ENCODE measurements around the gene BEX2. TPM values are rescaled to one million over a fixed set of nuclear protein-coding genes. Genes with fewer than 3 reads are reported as not detected.
"Not testable (repeated sequence)": the region's sequence is repeated elsewhere in the genome, so short reads cannot be mapped to it uniquely, and the experiment has no call there.

Gene BEX2
- total RNA-seq, 2 experiments from 2014 or later = 5.0 to 5.3 TPM

- H3K9me3 Mint-ChIP-seq = no peaks in the 10 kb centered on the region
- peaks cover 1% of the 10 kb centered on the region for H3K27me3 Mint-ChIP-seq
- peak overlapping the region; percentile 61 for H3K4me3 Mint-ChIP-seq
- no peaks in the 10 kb centered on the region for H3K36me3 Mint-ChIP-seq (ENCODE audit: low read depth)
- CTCF ChIA-PET = no interaction called here
- DNase-seq = no peak
- peaks cover 4% of the 10 kb centered on the region for H3K4me1 Mint-ChIP-seq
- POLR2A ChIA-PET = no interaction called here
- H3K27ac Mint-ChIP-seq = no peak overlapping the region
These were observed 600 bp upstream of the BEX2 start for GRCh38 chrX:103311399-103311780.

DNA sequence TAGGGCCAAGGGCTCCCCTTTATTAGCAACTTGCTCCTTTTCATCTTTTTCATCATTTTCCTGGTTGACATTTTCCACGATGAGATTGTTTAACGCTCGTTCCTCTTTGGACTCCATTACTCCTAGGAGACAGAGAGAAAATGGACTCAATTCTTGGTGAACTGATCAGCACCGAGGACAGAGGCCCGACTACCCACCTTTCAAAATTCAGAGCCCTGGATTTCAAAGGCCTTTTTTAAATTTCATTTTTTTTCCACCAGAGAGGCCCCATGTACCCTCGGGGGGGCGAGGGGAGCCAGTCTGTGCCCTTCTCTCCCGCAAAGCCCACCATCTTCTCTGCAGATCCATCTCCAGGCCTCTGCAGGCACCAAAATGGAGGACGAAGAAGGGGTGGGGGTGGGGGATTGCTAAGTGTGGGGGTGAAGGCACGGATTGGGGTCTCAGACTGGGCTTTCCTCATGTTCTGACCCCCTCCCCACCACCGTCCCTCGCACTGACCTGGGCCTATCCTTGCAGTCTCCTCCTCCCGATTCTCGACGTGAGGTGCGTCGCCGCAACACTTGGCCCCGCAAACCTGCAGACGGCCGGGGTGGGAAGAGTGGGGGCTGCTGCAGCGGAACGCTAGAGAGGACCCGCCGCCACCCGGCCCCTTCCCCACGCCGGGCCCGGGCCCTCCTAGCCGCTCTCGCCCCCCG lies 783 bp downstream of the BEX2 start:
- H3K4me1 Mint-ChIP-seq = peaks cover 5% of the 10 kb centered on the region
- no peak overlapping the region for H3K27ac Mint-ChIP-seq
- POLR2A ChIA-PET = no interaction called here
- H3K27me3 Mint-ChIP-seq = peaks cover 1% of the 10 kb centered on the region
- DNase-seq = no peak
- H3K36me3 Mint-ChIP-seq (ENCODE audit: low read depth) = no peaks in the 10 kb centered on the region
- H3K9me3 Mint-ChIP-seq = no peaks in the 10 kb centered on the region
- peak overlapping the region; percentile 40 for H3K4me3 Mint-ChIP-seq
- CTCF ChIA-PET = no interaction called here

DNA sequence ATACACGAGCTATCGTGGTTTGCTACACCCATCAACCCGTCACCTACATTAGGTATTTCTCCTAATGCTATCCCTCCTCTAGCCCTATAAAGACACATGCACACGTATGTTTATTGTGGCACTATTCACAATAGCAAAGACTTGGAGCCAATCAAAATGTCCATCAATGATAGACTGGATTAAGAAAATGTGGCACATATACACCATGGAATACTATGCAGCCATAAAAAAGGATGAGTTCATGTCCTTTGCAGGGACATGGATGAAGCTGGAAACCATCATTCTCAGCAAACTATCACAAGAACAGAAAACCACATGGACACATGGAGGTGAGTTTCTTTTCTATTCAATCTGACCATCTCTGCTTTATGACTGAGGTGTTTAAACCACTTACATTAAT lies 5.1 kb downstream of the BEX2 start:
- H3K27ac Mint-ChIP-seq; CTCF ChIA-PET; DNase-seq; H3K4me1 Mint-ChIP-seq; H3K27me3 Mint-ChIP-seq; H3K4me3 Mint-ChIP-seq; H3K36me3 Mint-ChIP-seq (ENCODE audit: low read depth); POLR2A ChIA-PET; H3K9me3 Mint-ChIP-seq: not testable (repeated sequence)

GRCh38 chrX:103304705-103305104 lies 6.1 kb downstream of the BEX2 start:
- peaks cover 5% of the 10 kb centered on the region for H3K4me1 Mint-ChIP-seq
- no peak for DNase-seq
- ChIA-PET POLR2A (no interaction called here), CTCF (no interaction called here)
- H3K4me3 Mint-ChIP-seq = no peak overlapping the region
- H3K27ac Mint-ChIP-seq = no peak overlapping the region
- no peaks in the 10 kb centered on the region for H3K27me3 Mint-ChIP-seq
- H3K36me3 Mint-ChIP-seq (ENCODE audit: low read depth) = no peaks in the 10 kb centered on the region
- H3K9me3 Mint-ChIP-seq = no peaks in the 10 kb centered on the region

DNA sequence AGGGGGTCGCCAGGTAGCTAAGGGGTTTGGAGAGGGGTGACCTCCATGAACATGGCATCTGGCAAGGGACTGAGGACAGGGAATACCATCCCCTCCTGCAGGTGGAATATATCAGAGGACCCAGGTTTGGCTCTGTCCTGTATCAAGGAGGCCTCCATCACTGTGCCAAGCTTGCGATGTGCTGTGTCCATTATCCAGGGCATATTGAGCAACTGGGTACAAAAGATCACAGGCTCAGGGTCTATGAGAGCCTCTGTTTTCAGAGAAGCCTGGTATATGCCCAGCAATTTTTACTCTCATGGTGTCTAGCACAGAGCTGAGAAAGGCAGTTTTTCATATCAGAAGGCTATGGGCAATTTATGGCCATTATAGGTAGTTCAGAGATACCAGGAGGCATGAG lies 17.7 kb downstream of the BEX2 start:
- Mint-ChIP-seq H3K27me3 (peaks cover 11% of the 10 kb centered on the region), H3K36me3 (ENCODE audit: low read depth) (no peaks in the 10 kb centered on the region), H3K9me3 (no peaks in the 10 kb centered on the region), H3K27ac (no peak overlapping the region), H3K4me3 (no peak overlapping the region), H3K4me1 (no peaks in the 10 kb centered on the region)
- ChIA-PET CTCF (no interaction called here), POLR2A (no interaction called here)
- DNase-seq = no peak

DNA sequence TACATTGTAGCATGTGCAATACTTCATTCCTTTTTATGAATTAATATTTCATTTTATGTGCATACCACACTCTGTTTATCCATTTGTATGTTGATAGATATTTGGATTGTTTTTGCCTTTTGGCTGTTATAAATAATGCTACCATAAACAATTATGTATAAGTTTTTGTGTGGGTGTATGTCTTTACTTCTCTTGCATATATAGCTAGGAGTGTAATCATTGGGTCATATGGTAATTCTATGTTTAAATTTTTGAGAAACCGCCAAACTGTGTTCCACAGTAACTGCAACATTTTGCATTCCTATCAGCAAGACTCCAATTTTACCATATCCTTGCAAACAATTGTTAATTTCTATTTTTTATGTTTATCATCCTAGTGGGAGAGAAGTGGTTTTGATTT lies 31.2 kb downstream of the BEX2 start:
- Mint-ChIP-seq H3K9me3 (no peaks in the 10 kb centered on the region), H3K27ac (no peak overlapping the region), H3K4me1 (peaks cover 3% of the 10 kb centered on the region), H3K27me3 (peaks cover 41% of the 10 kb centered on the region), H3K4me3 (no peak overlapping the region), H3K36me3 (ENCODE audit: low read depth) (no peaks in the 10 kb centered on the region)
- ChIA-PET CTCF (no interaction called here), POLR2A (no interaction called here)
- no peak for DNase-seq

GRCh38 chrX:103276581-103277002 lies 34.2 kb downstream of the BEX2 start, which contains the start of gene TCEAL5:
Gene TCEAL5, minus strand, starts transcription at chrX:103276750. Its CDS starts 2,187 bp downstream, at chrX:103274563.
- Mint-ChIP-seq H3K27me3 (peaks cover 45% of the 10 kb centered on the region), H3K27ac (no peak within 1 kb of the TSS), H3K36me3 (ENCODE audit: low read depth) (no peaks in the 10 kb centered on the region), H3K4me3 (no peak within 1 kb of the TSS), H3K4me1 (peaks cover 3% of the 10 kb centered on the region), H3K9me3 (no peaks in the 10 kb centered on the region)
- ChIA-PET POLR2A (no interaction called here), CTCF (no interaction called here)
- DNase-seq = no peak

- Mint-ChIP-seq H3K4me1 (peaks cover 3% of the 10 kb centered on the region), H3K27me3 (peaks cover 45% of the 10 kb centered on the region), H3K4me3 (no peak overlapping the region), H3K27ac (no peak overlapping the region), H3K36me3 (ENCODE audit: low read depth) (no peaks in the 10 kb centered on the region), H3K9me3 (no peaks in the 10 kb centered on the region)
- POLR2A ChIA-PET = no interaction called here
- DNase-seq = no peak
- CTCF ChIA-PET = no interaction called here
These were observed 34.7 kb downstream of the BEX2 start for GRCh38 chrX:103275947-103276567.

- H3K27me3 Mint-ChIP-seq = peaks cover 38% of the 10 kb centered on the region
These were observed 36.5 kb downstream of the BEX2 start for GRCh38 chrX:103274284-103274683.

More at GRCh38 chrX:103274284-103274683, 36.5 kb downstream of the BEX2 start:
- Mint-ChIP-seq H3K4me1 (peaks cover 3% of the 10 kb centered on the region), H3K27ac (no peak overlapping the region), H3K36me3 (ENCODE audit: low read depth) (no peaks in the 10 kb centered on the region), H3K9me3 (no peaks in the 10 kb centered on the region), H3K4me3 (no peak overlapping the region)
- POLR2A ChIA-PET = no interaction called here
- CTCF ChIA-PET = no interaction called here
- no peak for DNase-seq

Other genes with a start within 250 kb of the BEX2 start
- not detected for gene BEX1, start 246.8 kb downstream of the BEX2 start, total RNA-seq
- not detected for gene NXF3, start 217.8 kb downstream of the BEX2 start, total RNA-seq
- gene BEX4, start 95.9 kb downstream of the BEX2 start, total RNA-seq = 10 to 100 TPM in 1 of 2 experiments, 1 to 10 TPM in 1; 9.9 to 11.2 TPM
- gene TCEAL8, start 55.8 kb downstream of the BEX2 start, total RNA-seq = 10 to 100 TPM; 35.2 to 48.1 TPM
- gene TCEAL5, start 34.2 kb downstream of the BEX2 start, total RNA-seq = not detected
- not detected for gene TCEAL7, start 19.2 kb upstream of the BEX2 start, total RNA-seq
- gene TCEAL9, start 45.5 kb upstream of the BEX2 start, total RNA-seq = not detected
- 1 to 10 TPM; 5.4 to 6.3 TPM for gene BEX3, start 65.5 kb upstream of the BEX2 start, total RNA-seq
- under 1 TPM; 0.10 to 0.12 TPM for gene RAB40A, start 208.5 kb upstream of the BEX2 start, total RNA-seq